Liver (tissue), 3 donors: Measurements from ENCODE around the gene DUS1L.

Experiments
- CTCF ChIP-seq: fragments of 150-350 bp; IDR thresholded peaks from 2 replicates; pipeline ENCODE4 v1.5.1; 2017; ENCODE audit warnings: improper control_type of control experiment, low read depth, low read length; ENCODE audit not compliant: missing input control
- HNF4A ChIP-seq, 2 donors: conservative IDR thresholded peaks; 2 replicates each; pipeline ENCODE4 v1.6.1; 2016; ENCODE audit warnings: antibody characterized with exemption in 2 of 2, mild to moderate bottlenecking in 2 of 2
- REST ChIP-seq: IDR thresholded peaks from 2 replicates; pipeline ENCODE4 v1.6.1; 2016; ENCODE audit warnings: antibody characterized with exemption, mild to moderate bottlenecking
- SP1 ChIP-seq: IDR thresholded peaks from 2 replicates; pipeline ENCODE4 v1.6.1; 2018; ENCODE audit warnings: antibody characterized with exemption, mild to moderate bottlenecking
- TAF1 ChIP-seq: conservative IDR thresholded peaks from 2 replicates; pipeline ENCODE4 v1.6.1; 2016; ENCODE audit warnings: antibody characterized with exemption, mild to moderate bottlenecking
- ZBTB33 ChIP-seq: IDR thresholded peaks from 2 replicates; pipeline ENCODE4 v1.6.1; 2016; ENCODE audit warnings: antibody characterized with exemption
- TF ChIP-seq, protein P1 (sequence below): IDR thresholded peaks from 2 replicates; pipeline ENCODE4 v1.6.1; 2016; ENCODE audit warnings: antibody characterized with exemption
- donor health status: healthy.
- donor health status: healthy.

GRCh38 chr17:82058230-82058854 lies 7.3 kb downstream of the DUS1L start:
- TF ChIP-seq CTCF (no peak), HNF4A (conservative IDR thresholded peaks at IDR 0.05) (no peak), REST (no peak), TAF1 (no peak), ZBTB33 (no peak), SP1 (no peak)
- TF ChIP-seq, protein P1, sequence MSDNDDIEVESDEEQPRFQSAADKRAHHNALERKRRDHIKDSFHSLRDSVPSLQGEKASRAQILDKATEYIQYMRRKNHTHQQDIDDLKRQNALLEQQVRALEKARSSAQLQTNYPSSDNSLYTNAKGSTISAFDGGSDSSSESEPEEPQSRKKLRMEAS = no peak
